H1 (cell line): ENCODE results near the gene POLR2I. TPM values are rescaled to one million over a fixed set of nuclear protein-coding genes. Genes with fewer than 3 reads are reported as not detected.

Source experiments
- CTCF ChIA-PET: fragments of 300-600 bp; sonication (Branson Sonifier 250); formaldehyde crosslinking; loops from one replicate; lab custom pipeline; 2021; ENCODE audit not compliant: partially characterized antibody; lab: Charles Lee
- POLR2A ChIA-PET: fragments of 300-600 bp; sonication (Branson Sonifier 250); formaldehyde crosslinking; loops from one replicate; lab custom pipeline; 2021; ENCODE audit warnings: inconsistent platforms; ENCODE audit not compliant: partially characterized antibody; lab: Charles Lee
- DNase-seq, 2 experiments: peaks; one replicate each; pipeline versions ENCODE4 v3.0.0 to v3.0.0-alpha.2; 2010 to 2022; ENCODE audit warnings: low spot score in 2 of 2, low read depth in 1 of 2, mixed read lengths in 1 of 2
- FAIRE-seq: peaks from 2 replicates; lab custom pipeline; 2011; peaks lifted over from hg19 to GRCh38; lab: Jason Lieb, UNC
- H2AFZ ChIP-seq: 2 replicates; pipeline ENCODE4 v1.8.1; 2012; ENCODE audit warnings: low read length, inconsistent platforms
- H2AK5ac ChIP-seq: 2 replicates; pipeline ENCODE4 v1.6.1; 2013; ENCODE audit warnings: low read depth, low read length
- H2BK120ac ChIP-seq: replicated peaks from 2 replicates; pipeline ENCODE3; 2013; ENCODE audit warnings: low read depth, low read length, inconsistent platforms
- H2BK12ac ChIP-seq: 2 replicates; pipeline ENCODE4 v1.6.1; 2013; ENCODE audit warnings: low read depth, low read length
- H2BK15ac ChIP-seq: 2 replicates; pipeline ENCODE4 v1.6.1; 2013; ENCODE audit warnings: low read length
- H2BK20ac ChIP-seq: 2 replicates; pipeline ENCODE4 v1.6.1; 2013; ENCODE audit warnings: low read length
- H2BK5ac ChIP-seq: 2 replicates; pipeline ENCODE4 v1.6.1; 2013; ENCODE audit warnings: low read depth, low read length
- H3K14ac ChIP-seq: 2 replicates; pipeline ENCODE4 v1.6.1; 2013; ENCODE audit warnings: inconsistent platforms; ENCODE audit not compliant: insufficient read length
- H3K18ac ChIP-seq: 2 replicates; pipeline ENCODE4 v1.6.1; 2013; ENCODE audit warnings: low read length; ENCODE audit errors: extremely low read depth
- H3K23ac ChIP-seq: 2 replicates; pipeline ENCODE4 v1.6.1; 2013; ENCODE audit warnings: inconsistent platforms; ENCODE audit not compliant: insufficient read length
- H3K23me2 ChIP-seq: 2 replicates; pipeline ENCODE4 v1.6.1; 2013; ENCODE audit warnings: low read depth, low read length
- H3K27ac ChIP-seq: 2 replicates; pipeline ENCODE4 v1.6.1; 2011; ENCODE audit warnings: low read depth, low read length, inconsistent platforms
- H3K27me3 ChIP-seq, 4 experiments: replicated peaks in 1 of 4; 1 replicate in 1 of 4; 2 replicates in 3 of 4; pipeline versions ENCODE4 v1.6.1 to v1.8.1; 2011 to 2013; ENCODE audit warnings: low read length in 3 of 4, mild to moderate bottlenecking in 3 of 4, inconsistent platforms in 2 of 4, mixed read lengths in 2 of 4, moderate library complexity in 1 of 4; ENCODE audit not compliant: control insufficient read depth in 3 of 4, insufficient read depth in 3 of 4; ENCODE audit errors: extremely low read depth in 1 of 4
- H3K36me3 ChIP-seq, 4 experiments: 2 replicates each; pipeline versions ENCODE4 v1.6.1 to v1.8.1; 2011 to 2013; ENCODE audit warnings: mild to moderate bottlenecking in 4 of 4, low read length in 3 of 4, moderate library complexity in 2 of 4, control low read depth in 1 of 4, inconsistent platforms in 1 of 4; ENCODE audit not compliant: insufficient read depth in 4 of 4, control insufficient read depth in 2 of 4
- H3K4ac ChIP-seq: replicated peaks from 2 replicates; pipeline ENCODE3; 2013; ENCODE audit warnings: low read length, low read depth, mixed read lengths, inconsistent platforms; ENCODE audit not compliant: insufficient read length
- H3K4me1 ChIP-seq, 4 experiments: replicated peaks in 1 of 4; 1 replicate in 1 of 4; 2 replicates in 3 of 4; pipeline versions ENCODE4 v1.6.1 to v1.8.1; 2011 to 2013; ENCODE audit warnings: low read length in 3 of 4, inconsistent platforms in 2 of 4, mixed read lengths in 1 of 4; ENCODE audit not compliant: insufficient read depth in 4 of 4, control insufficient read depth in 3 of 4
- H3K4me2 ChIP-seq, 2 experiments: 2 replicates each; pipeline versions ENCODE4 v1.6.1 to v1.8.1; 2011 to 2013; ENCODE audit warnings: low read depth in 2 of 2, low read length in 2 of 2, control low read depth in 1 of 2, inconsistent platforms in 1 of 2, mild to moderate bottlenecking in 1 of 2; ENCODE audit not compliant: insufficient read depth in 1 of 2
- H3K4me3 ChIP-seq, 4 experiments: fragments of 200-600, 300-600 bp in 1 of 4; sonication (generic), shearing (Covaris generic), sonication (Bioruptor Twin) in 1 of 4; 2 replicates each; pipeline versions ENCODE4 v1.5.1 to v1.8.1; 2011 to 2016; ENCODE audit warnings: low read length in 4 of 4, low read depth in 3 of 4, control low read depth in 2 of 4, inconsistent platforms in 2 of 4, mild to moderate bottlenecking in 2 of 4, mixed read lengths in 1 of 4, moderate library complexity in 1 of 4; ENCODE audit not compliant: insufficient read depth in 2 of 4; ENCODE audit errors: extremely low read depth in 1 of 4
- H3K56ac ChIP-seq: replicated peaks from 2 replicates; pipeline ENCODE3; 2013; ENCODE audit warnings: low read depth, mild to moderate bottlenecking, mixed read lengths, low read length, inconsistent platforms; ENCODE audit not compliant: insufficient read length
- H3K79me1 ChIP-seq: 2 replicates; pipeline ENCODE4 v1.6.1; 2013; ENCODE audit warnings: low read depth, low read length, control low read depth
- H3K79me2 ChIP-seq, 2 experiments: 2 replicates each; pipeline versions ENCODE4 v1.6.1 to v1.8.1; 2012 to 2013; ENCODE audit warnings: low read length in 2 of 2, mild to moderate bottlenecking in 2 of 2, inconsistent platforms in 1 of 2; ENCODE audit not compliant: insufficient read depth in 2 of 2, control insufficient read depth in 1 of 2
- H3K9ac ChIP-seq, 4 experiments: replicated peaks in 1 of 4; 1 replicate in 1 of 4; 2 replicates in 3 of 4; pipeline versions ENCODE4 v1.6.1 to v1.8.1; 2011 to 2013; ENCODE audit warnings: low read depth in 3 of 4, low read length in 3 of 4, control low read depth in 2 of 4, mild to moderate bottlenecking in 2 of 4, moderate library complexity in 2 of 4, inconsistent platforms in 1 of 4; ENCODE audit errors: extremely low read depth in 1 of 4
- H3K9me3 ChIP-seq, 2 experiments: 2 replicates each; pipeline versions ENCODE4 v1.6.1 to v1.8.1; 2012 to 2013; ENCODE audit warnings: mild to moderate bottlenecking in 2 of 2, moderate library complexity in 2 of 2, control low read depth in 1 of 2, inconsistent platforms in 1 of 2, low read depth in 1 of 2, low read length in 1 of 2, mixed read lengths in 1 of 2; ENCODE audit not compliant: insufficient read depth in 2 of 2
- H4K20me1 ChIP-seq, 2 experiments: replicated peaks in 1 of 2; 2 replicates each; pipeline versions ENCODE3 to v1.8.1; 2011 to 2013; ENCODE audit warnings: inconsistent platforms in 2 of 2, low read length in 2 of 2, mild to moderate bottlenecking in 1 of 2; ENCODE audit not compliant: insufficient read depth in 2 of 2, control insufficient read depth in 1 of 2
- H4K5ac ChIP-seq: 2 replicates; pipeline ENCODE4 v1.6.1; 2013; ENCODE audit warnings: low read length, low read depth, mixed read lengths, inconsistent platforms; ENCODE audit not compliant: insufficient read length
- H4K8ac ChIP-seq: 2 replicates; pipeline ENCODE4 v1.8.0; 2013; ENCODE audit warnings: mild to moderate bottlenecking, moderate library complexity, low read length, inconsistent platforms; ENCODE audit not compliant: insufficient read depth; ENCODE audit errors: extremely low read depth
- H4K91ac ChIP-seq: replicated peaks from 2 replicates; pipeline ENCODE3; 2013; ENCODE audit warnings: low read length, mixed read lengths, inconsistent platforms; ENCODE audit not compliant: insufficient read length
- BACH1 ChIP-seq: IDR thresholded peaks from 2 replicates; pipeline ENCODE4 v1.6.1; 2012; ENCODE audit warnings: low read length, improper control_type of control experiment
- BRCA1 ChIP-seq: IDR thresholded peaks from 2 replicates; pipeline ENCODE4 v1.6.1; 2012; ENCODE audit warnings: low read depth, low read length, improper control_type of control experiment
- HDAC6 ChIP-seq: IDR thresholded peaks from one replicate; pipeline ENCODE4 v1.7.1; 2012; ENCODE audit warnings: low read depth, mild to moderate bottlenecking, inconsistent platforms, low read length, moderate library complexity
- NANOG ChIP-seq: IDR thresholded peaks from 2 replicates; pipeline ENCODE4 v1.6.1; 2011; ENCODE audit warnings: low read length, low read depth, mild to moderate bottlenecking, inconsistent platforms; ENCODE audit not compliant: insufficient read depth, poor library complexity, severe bottlenecking
- NRF1 ChIP-seq: IDR thresholded peaks from 2 replicates; pipeline ENCODE4 v1.6.1; 2011; ENCODE audit warnings: mild to moderate bottlenecking, low read depth, low read length, improper control_type of control experiment
- POU5F1 ChIP-seq: IDR thresholded peaks from 2 replicates; pipeline ENCODE4 v1.6.1; 2011; ENCODE audit warnings: low read depth, mild to moderate bottlenecking, low read length, moderate library complexity
- RFX5 ChIP-seq: IDR thresholded peaks from 2 replicates; pipeline ENCODE4 v1.6.1; 2011; ENCODE audit warnings: low read depth, low read length, improper control_type of control experiment, borderline replicate concordance
- SIX5 ChIP-seq: IDR thresholded peaks from 2 replicates; pipeline ENCODE4 v1.6.1; 2011; ENCODE audit warnings: mild to moderate bottlenecking, low read depth, low read length
- WGBS, 2 experiments: shearing (Covaris generic) in 1 of 2; methylation state at CpG; one replicate each; pipeline versions ENCODE4 v1.1.6 to v1.1.7; 2013 to 2015; ENCODE audit warnings: low lambda C conversion rate in 2 of 2, mixed read lengths in 2 of 2, inconsistent platforms in 1 of 2, low coverage in 1 of 2, missing lambda C conversion rate in 1 of 2; ENCODE audit not compliant: insufficient replicate concordance in 2 of 2, insufficient coverage in 1 of 2, insufficient read length in 1 of 2; ENCODE audit errors: extremely low coverage in 1 of 2, missing lambda C conversion rate in 1 of 2; 5-methylcytosine and 5-hydroxymethylcytosine counted together
- polyA plus RNA-seq, 7 experiments: library from polyadenylated mRNA; depleted of rRNA in 3 of 7; stranded (reverse) in 5 of 7; unstranded in 2 of 7; fragments of >200 nt in 5 of 7; fragments of 200-250 nt in 2 of 7; gene quantifications; 1 replicate in 5 of 7; 2 replicates in 1 of 7; 4 replicates in 1 of 7; pipeline versions ENCODE4 v1.2.1 to v1.2.3, GENCODE V29; 2011 to 2013; ENCODE audit warnings: missing spikeins in 2 of 7, mixed read lengths in 2 of 7
- total RNA-seq: library from RNA; stranded (reverse); fragmentation: NEBNext Ultra II Directional; extraction: Animal tissue kit (Norgen Biotek cat#: 25700); gene quantifications from 2 replicates; pipeline ENCODE4 v1.2.1, GENCODE V29; 2021
- TF ChIP-seq, protein P1 (sequence below): IDR thresholded peaks from 2 replicates; pipeline ENCODE4 v1.6.1; 2011; ENCODE audit warnings: low read length, improper control_type of control experiment
- TF ChIP-seq, protein P2 (sequence below): IDR thresholded peaks from 2 replicates; pipeline ENCODE4 v1.6.1; 2012; ENCODE audit warnings: inconsistent platforms

POLR2I gene
- total and polyA plus RNA-seq, 2 of the 8 experiments (the other 6 are each of a cell fraction or from before 2014, with no cell fraction given): 143 to 150 TPM

- FAIRE-seq (no peak), DNase-seq (no peak)
- no peak overlapping the region for H3K27ac ChIP-seq
- TF ChIP-seq BACH1 (no peak), POU5F1 (no peak), NRF1 (no peak), RFX5 (no peak), BRCA1 (no peak), NANOG (no peak), SIX5 (no peak), HDAC6 (no peak)
- TF ChIP-seq, protein P1, sequence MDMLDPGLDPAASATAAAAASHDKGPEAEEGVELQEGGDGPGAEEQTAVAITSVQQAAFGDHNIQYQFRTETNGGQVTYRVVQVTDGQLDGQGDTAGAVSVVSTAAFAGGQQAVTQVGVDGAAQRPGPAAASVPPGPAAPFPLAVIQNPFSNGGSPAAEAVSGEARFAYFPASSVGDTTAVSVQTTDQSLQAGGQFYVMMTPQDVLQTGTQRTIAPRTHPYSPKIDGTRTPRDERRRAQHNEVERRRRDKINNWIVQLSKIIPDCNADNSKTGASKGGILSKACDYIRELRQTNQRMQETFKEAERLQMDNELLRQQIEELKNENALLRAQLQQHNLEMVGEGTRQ: no peak
- TF ChIP-seq, protein P2, sequence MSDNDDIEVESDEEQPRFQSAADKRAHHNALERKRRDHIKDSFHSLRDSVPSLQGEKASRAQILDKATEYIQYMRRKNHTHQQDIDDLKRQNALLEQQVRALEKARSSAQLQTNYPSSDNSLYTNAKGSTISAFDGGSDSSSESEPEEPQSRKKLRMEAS: no peak
Measured at GRCh38 chr19:36097036-36097435, 17.6 kb downstream of the POLR2I start.

More at GRCh38 chr19:36097036-36097435, 17.6 kb downstream of the POLR2I start:
- Histone ChIP-seq H3K4me2 (no peak overlapping the region), H3K79me2 (no peaks in the 10 kb centered on the region), H3K27me3 (no peaks in the 10 kb centered on the region), H3K18ac (no peak overlapping the region), H3K23me2 (no peaks in the 10 kb centered on the region), H3K14ac (no peak overlapping the region), H2BK15ac (no peak overlapping the region), H4K5ac (no peak overlapping the region), H3K4ac (no peak overlapping the region), H2BK120ac (no peak overlapping the region), H2BK20ac (no peak overlapping the region), H4K20me1 (peaks cover 0 to 2% of the 10 kb centered on the region in 2 experiments), H4K8ac (no peak overlapping the region), H2BK5ac (no peak overlapping the region; the same call in 1 of the 2 replicates), H3K4me1 (no peaks in the 10 kb centered on the region), H2BK12ac (no peak overlapping the region), H3K9me3 (no peaks in the 10 kb centered on the region), H3K36me3 (peaks cover 15 to 64% (median 46%) of the 10 kb centered on the region in 4 experiments), H2AFZ (no peak overlapping the region), H3K23ac (no peak overlapping the region), H3K9ac (no peak overlapping the region), H3K56ac (no peak overlapping the region), H3K4me3 (no peak overlapping the region), H4K91ac (no peak overlapping the region), H2AK5ac (no peak overlapping the region), H3K79me1 (no peaks in the 10 kb centered on the region)
- ChIA-PET CTCF (interaction anchor here (0.5 to 0.7 kb wide), 2 partner anchors 32 to 208 kb away, joined by 3 read pairs; no protein-coding TSS in a partner anchor), POLR2A (interaction anchor here (0.6 to 2.5 kb wide), 5 partner anchors 8 to 502 kb away, joined by 3 to 7 read pairs (median 3); no protein-coding TSS in a partner anchor)
- 92% methylated on average over 6 of the region's 6 CpGs; no CpG with 5 or more reads in 1 of the 2 experiments for WGBS, 2 experiments
